Adipose tissue (tissue), 3 donors: Measurements from ENCODE around the gene GCG. TPM values are rescaled to one million over a fixed set of nuclear protein-coding genes. Genes with fewer than 3 reads are reported as not detected.

Source experiments
- H3K27ac ChIP-seq: one replicate; pipeline ENCODE4 v1.5.1; 2013; ENCODE audit warnings: low read depth, low read length
- WGBS, 3 donors: extraction: QIAGEN DNeasy Blood & Tissue Kit; methylation state at CpG; one replicate each; pipeline ENCODE4 v1.1.7; 2013; 5-methylcytosine and 5-hydroxymethylcytosine counted together
- polyA plus RNA-seq, 3 donors: library from polyadenylated mRNA; stranded (reverse); fragments of 200-250 nt; gene quantifications; one replicate each; pipeline ENCODE4 v1.2.3, GENCODE V29; 2013
- donor health status: healthy with polysubstance abuse.
- donor health status: Bipolar disorder and iron deficiency.
- donor health status: healthy.

The GCG gene
- polyA plus RNA-seq: 100 to 1,000 TPM in 1 of 3 donors, 1 to 10 TPM in 1, not detected in 1; 1.2 to 258 TPM

DNA sequence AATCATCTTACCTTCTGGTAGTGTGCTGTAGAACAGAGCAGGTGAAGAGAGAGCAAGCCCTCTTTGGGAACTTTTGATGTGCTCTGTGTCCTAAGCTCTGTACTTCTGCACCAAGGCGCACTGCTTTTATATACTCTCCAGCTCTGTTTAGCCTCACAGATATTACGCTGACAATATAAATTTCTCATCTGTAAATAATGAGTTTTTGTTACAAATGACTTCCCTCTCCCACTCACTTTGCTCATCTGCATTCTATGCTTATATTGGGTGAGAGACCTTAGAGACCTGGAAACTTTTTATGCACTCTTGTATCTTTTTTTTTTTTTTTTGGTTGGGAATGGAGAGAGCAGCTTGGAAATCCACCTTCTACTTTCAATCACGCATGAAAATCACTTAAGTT is at the start of gene GCG:
Gene GCG, minus strand, starts transcription at position 101 of the 400 bp plus-strand sequence. CDS start 3,069 bp downstream, outside the sequence.
- WGBS, 3 donors: 79 to 84% (median 83%) methylated on average over 3 of the region's 3 CpGs
- no peak within 1 kb of the TSS for H3K27ac ChIP-seq

DNA sequence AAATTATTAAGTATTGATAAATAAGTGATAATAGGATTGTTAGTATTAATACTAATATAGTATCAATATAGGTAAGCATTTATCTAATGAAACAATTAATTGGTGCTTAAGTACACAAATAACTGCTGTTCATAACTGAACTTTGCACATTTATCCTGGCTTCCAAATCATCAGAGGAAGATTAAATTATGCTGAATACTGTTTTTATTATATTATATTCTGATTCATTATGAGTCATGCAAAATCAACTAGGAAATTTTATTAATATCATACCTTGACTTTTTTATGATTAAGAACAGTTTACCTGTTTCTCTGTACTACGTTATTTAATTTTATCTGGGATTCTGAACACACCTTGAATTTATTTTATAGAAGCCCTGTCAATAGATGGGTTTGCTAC is 48.6 kb upstream of the GCG start:
- no peak overlapping the region for H3K27ac ChIP-seq
- 81 to 90% (median 87%) methylated on average over 1 of the region's 1 CpG for WGBS, 3 donors

DNA sequence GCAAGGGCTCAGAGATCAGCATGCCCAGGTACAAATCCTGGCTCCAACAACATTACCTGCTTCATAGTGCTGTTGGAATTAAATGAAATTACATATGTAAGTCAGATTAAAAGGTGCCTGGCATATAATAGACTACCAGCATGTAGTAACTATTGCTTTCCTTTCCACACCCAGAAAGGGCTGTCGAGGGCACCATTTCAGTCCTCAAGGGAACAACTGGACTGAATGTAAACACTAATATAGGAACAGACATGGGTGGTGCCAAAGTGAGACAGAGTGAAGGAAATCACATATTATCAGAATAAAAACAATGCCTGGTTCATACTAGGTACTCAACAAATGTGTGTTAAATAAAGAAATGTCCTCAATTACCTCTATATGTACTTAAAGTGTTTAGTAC is 47.9 kb upstream of the GCG start:
- H3K27ac ChIP-seq: no peak overlapping the region
- WGBS, 3 donors: 67 to 73% (median 70%) methylated on average over 1 of the region's 1 CpG

DNA sequence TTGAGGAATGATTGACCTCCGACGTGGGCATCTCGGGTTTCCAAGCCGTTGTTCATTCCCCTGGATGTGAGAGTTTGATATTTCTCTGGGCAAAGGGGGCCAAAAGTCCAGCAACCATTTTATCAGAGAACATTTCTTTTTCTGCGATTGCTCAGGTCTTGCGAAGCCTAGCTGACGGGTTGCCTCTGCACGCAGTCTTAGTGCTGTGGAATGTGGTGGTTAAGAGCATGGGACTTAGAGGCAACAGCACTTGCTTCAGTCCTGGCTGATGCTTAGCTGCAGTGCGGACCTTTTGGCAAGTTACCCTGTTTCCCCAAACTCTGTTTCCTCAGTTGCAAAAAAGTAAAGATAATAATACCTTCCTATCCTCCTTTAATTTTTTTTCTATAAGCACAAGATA is 46.2 kb upstream of the GCG start:
- 83 to 90% (median 90%) methylated on average over 9 of the region's 9 CpGs for WGBS, 3 donors
- no peak overlapping the region for H3K27ac ChIP-seq

DNA sequence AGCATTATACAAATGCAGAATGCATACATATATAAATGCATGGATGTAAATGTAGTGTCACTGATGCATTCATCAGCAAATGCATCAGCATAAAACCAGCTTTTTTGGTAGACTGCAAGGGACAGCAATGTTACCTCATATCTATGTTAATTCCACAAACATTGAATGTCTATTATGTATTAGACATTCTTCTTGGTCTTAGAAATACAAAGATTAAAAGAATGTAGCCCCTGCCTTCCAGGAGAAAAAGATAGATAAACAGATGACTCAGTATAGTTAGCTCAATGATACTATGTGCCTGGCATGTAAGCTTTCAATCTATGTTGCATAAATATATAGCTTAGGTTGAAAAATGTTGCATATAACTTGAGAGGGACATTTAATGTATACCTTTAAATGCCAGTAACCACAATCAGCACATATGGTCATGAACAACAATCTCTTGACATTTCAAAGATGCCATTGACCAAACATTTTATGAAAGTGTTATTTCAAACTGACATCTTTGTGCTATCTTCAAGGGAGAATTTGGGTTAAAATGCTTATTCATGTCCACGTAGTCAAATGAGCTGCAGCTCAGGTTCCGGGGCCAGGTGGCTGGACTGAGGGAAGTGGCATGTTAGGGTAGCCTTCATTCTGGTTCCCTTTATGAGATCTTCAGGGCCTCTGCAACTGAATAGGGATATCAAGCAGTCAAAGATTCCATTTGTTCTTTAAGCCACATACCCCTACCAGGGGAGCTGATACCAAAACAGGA is 45.2 kb upstream of the GCG start:
- H3K27ac ChIP-seq: no peak overlapping the region
- 90 to 94% (median 91%) methylated on average over 2 of the region's 2 CpGs for WGBS, 3 donors

DNA sequence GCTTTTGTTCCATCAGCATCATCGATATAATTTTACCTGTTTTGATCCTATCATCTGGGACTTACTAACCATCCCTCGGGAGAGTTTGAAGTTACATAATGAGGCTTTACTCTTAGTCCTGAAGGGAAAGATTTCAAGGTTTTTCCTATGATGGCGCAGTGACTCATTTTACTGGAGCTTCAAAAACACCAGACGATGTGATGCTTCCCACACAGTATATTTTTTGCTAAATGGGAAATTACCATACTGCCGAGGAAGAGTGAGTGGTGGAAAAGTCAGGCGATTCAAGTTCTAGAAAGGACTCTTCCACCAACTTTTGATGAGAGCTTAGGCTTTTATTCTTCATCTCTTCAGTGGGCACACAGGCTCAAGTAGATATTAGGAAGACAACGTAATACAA is 44.6 kb upstream of the GCG start:
- 91 to 93% (median 91%) methylated on average over 7 of the region's 7 CpGs for WGBS, 3 donors
- no peak overlapping the region for H3K27ac ChIP-seq

DNA sequence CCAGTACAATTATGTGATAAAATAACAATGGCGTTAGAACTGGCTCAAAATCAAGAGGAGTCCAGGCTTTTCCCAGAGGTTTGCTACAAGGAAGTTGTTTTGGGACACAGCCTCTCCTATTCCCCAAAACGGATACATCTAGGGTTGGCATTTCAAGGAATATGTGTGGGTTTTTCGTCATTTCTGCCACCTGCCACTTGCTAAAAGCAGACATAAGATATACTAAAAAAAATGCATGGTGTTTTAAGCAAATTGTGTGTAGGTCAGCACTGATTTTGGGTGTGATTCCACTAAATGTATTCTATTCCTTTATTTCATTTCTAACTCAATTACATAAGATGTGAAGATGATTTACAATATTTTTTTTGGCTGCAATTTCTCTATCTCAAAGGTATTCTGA is 36.4 kb upstream of the GCG start:
- no peak overlapping the region for H3K27ac ChIP-seq
- WGBS, 3 donors: 70 to 71% (median 71%) methylated on average over 3 of the region's 3 CpGs

DNA sequence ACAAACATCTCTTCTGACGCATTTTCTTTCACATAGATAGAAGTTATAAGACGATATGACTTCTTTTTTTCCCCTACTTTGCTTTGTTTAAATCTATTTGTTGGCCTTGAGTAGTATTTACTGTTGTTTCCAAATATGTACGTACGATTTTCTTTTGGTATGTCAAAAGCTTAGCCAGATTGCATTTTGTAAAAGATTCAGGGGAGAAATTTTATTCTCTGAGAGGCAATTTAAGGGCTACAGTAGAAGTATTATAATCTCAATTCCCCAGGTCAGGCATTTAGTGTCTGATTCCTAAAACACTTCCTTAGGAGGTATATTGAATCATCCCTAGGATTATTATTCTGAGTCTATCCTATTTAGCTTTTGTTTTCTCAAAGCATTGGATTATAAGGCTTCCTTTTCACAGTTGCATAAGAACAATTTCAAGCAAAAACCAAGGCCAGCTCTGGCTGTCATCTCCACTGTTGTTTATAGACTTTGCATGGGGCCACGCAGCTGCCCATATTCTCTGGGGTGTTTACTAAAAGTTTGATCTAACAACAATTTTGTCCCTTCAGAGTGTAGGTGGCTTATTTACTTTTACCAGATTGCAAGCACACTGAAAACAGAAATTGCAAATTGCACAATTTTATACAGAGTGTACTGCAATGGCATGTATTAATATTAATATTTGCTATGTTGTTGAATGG is 33.6 kb upstream of the GCG start:
- no peak overlapping the region for H3K27ac ChIP-seq
- 51 to 86% (median 77%) methylated on average over 5 of the region's 5 CpGs for WGBS, 3 donors

DNA sequence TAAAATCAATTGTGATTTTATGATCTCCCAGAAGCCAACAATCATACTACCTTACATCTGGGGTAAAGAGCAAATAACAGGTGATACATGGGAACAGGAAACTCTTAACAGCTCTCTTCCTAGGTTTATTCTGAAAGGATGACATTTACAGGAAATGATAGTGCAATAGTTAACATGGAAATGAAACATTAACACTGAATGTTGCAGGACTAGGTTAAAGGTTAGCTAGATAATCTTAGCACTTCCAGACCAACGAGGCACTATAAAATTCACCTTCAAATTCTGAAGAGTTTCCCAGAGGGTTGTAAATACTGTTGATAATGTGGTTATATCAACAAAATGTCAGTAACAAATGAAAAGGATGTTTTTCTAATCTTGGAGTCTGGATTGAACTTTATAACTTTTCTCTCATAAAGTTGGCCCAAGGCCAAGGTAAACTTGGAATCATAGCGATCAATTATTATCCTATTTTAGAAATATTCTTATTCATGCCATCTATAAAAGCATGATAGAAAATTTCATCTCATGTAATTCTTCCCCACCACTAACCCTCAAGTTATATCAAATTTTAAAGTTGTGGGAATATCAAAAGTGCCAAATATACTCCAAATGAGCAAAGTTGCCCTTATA is 32.9 kb upstream of the GCG start:
- WGBS, 3 donors: 27 to 57% (median 37%) methylated on average over 2 of the region's 2 CpGs
- no peak overlapping the region for H3K27ac ChIP-seq

DNA sequence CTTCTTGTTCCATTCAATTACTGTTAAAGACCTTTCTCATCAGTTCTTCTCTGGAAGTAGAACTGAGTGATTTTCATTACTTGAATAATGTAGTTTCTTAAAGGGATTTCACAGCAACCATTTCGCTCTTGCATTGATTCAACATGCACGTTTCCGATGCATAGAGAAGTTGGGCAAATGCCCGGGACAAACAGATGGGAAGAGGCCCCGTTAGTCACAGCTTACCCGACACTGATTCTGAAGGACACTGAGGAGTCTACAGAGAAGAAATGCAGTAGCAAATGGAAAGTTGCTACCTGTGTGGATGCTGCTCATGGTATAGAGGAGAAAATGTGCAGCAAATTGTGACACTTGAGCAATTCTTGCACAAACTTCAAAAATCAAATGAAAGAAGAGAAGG is 32.3 kb upstream of the GCG start:
- no peak overlapping the region for H3K27ac ChIP-seq
- 81 to 92% (median 88%) methylated on average over 6 of the region's 6 CpGs for WGBS, 3 donors

DNA sequence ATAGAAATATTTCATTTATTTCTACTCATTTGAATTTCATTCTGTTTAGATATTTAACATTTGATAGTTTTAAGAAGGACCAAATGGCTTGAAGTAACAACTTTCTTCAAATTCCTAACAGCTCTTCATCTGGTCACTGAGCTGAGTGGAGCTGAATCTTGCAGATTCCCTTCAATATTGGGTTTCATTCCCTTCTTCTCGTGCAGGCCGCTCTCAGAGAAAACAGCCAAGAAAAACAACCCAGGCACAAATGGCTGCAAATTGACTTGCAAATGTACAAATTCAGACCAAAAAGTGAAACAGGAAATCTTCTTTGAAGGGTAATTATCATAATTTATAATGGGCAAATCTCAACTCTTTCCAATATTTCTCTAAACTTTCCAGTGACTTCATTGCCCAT is 30.3 kb upstream of the GCG start:
- WGBS, 3 donors: 89 to 95% (median 89%) methylated on average over 2 of the region's 2 CpGs
- H3K27ac ChIP-seq: no peak overlapping the region

DNA sequence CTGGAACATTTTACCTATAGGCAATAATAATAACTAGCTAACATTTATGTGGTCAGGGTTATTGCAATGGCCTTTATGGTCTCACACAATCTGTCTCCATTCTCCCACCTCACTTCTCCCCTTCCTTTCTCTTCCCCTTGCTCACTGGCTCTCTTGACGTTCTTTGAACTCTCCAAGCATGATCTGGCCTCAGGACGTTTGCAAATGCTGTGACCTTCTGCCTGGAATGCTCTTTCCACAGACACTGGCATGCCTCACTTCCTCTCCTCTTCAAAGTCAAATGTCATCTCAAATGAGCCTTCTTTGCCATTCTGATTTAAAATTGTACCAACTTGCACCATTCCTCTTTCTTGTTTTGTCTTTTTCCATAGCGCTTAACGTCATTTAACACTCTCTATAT is 25.3 kb upstream of the GCG start:
- no peak overlapping the region for H3K27ac ChIP-seq
- WGBS, 3 donors: 62 to 78% (median 76%) methylated on average over 4 of the region's 4 CpGs

DNA sequence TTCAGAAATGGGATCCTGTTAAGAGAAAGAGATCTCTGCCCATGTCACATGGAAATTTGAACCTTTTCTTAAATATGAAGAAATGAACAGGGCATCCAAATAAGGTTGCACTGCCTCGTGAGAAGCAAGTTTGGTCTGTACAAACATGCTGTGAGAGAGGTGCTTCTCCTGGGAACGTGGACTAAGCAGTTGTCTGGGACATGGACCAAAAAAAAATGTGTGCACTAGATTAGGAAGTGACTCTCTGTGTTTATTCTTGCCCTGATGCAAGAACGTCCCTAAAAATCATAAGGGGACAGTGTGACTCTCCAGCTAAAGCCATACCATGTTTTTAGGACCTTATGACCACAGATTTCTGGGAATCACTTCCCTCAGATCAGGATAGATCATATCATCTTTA is 23.7 kb upstream of the GCG start:
- 22 to 38% (median 27%) methylated on average over 3 of the region's 3 CpGs for WGBS, 3 donors
- no peak overlapping the region for H3K27ac ChIP-seq

DNA sequence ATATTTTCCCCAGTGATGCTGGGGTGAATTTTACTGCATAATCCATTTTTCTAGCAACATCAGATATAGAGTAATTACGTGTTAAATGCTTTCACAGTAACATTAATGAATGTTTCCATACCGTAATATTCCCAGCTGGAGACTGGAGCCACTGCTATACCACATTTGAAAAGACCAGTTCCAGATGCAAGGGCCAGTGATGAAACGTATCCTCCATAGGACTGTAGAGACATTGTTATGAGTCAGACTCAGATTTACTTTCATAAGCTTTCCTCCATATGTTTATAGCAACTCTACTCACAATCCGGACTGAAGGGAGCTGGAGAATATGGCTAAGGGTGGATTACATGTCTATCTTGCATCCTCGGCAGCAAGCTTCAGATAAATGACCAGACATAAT is 22.7 kb upstream of the GCG start:
- no peak overlapping the region for H3K27ac ChIP-seq
- 84 to 92% (median 88%) methylated on average over 5 of the region's 5 CpGs for WGBS, 3 donors

DNA sequence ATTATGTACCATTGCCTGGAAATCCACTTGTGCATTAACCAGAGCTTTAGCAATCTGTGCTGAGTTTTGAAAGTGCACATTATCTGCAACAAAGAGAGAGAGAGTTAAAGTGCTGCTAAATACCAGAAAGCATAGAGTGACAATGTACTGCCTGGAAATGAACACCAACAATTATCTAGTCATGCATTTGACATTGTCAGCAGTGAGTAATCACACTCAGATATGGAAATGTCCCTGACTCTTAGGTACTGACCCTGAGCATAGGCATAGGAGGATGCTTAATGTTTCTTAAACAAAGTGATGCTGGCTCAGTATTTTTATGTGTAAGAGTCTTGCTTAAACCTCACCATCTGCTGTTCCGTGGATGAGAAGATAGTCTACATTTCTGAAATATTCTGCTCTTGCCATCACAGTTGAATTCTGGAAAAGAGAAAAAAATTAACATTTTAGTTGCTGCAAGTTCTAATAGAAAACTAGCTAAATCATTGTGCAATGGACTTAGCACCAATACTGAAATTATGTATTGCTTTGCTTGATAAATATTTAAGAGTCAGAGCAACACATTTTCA is 20.8 kb upstream of the GCG start:
- 75 to 97% (median 79%) methylated on average over 1 of the region's 1 CpG for WGBS, 3 donors
- no peak overlapping the region for H3K27ac ChIP-seq

DNA sequence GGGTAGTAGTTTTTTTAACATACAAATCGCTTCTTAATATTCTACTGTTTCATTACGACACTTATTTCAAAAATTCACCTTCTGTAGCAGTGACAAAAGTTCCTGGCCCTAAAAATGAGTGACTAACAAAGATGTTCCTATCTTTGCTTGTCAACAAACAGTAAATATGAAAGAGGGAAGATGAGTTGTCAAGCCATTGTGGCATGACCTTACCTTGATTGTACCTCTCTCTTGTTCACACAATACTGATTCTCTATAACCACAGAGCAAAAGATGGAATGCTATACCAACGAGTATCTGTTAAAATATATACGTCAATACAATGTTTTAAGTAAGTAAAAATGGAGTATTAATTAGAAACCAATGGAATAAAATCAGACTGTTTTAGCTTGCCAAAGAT is 14.7 kb upstream of the GCG start:
- H3K27ac ChIP-seq: no peak overlapping the region

DNA sequence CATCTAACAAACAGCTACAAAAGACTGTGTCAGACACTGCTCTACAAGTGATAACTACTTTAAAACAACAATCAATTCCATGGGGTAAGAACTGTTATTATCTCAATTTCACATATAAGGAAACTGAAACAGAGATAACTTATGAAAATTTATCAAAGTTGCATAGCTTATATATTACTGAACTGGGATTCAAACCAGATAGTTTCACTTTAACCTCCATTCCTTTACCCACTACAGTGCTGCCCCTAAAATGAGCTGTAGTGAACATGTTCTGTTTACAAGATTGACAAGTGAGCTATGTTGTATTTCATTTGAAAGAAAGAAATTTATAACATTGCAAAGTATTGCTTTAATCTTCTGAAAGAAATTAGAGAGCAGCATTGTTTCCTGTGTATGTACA is 14.1 kb upstream of the GCG start:
- H3K27ac ChIP-seq: no peak overlapping the region

More for the DNA sequence above, 14.7 kb upstream of the GCG start:
- 80 to 98% (median 94%) methylated on average over 4 of the region's 4 CpGs for WGBS, 3 donors

DNA sequence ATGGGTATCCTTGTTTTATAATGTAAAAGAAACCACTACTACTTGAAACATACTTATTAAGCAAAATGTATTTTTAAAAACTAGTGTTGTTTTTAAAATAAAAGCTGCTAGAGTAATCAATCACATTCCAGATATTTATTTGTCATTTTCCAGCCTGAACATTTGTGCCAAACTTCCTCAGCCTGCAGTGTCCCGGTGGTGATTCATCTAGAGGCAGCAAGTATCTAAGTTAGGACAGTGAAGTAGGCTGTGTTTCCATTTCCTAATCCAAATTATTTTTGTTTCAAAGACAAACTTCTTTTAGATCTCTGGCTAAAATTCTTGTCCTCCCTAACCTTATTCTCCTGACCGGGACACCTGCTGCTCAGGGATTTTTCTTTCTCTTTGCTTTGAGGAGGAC is 12.8 kb upstream of the GCG start:
- 54 to 76% (median 58%) methylated on average over 2 of the region's 2 CpGs for WGBS, 3 donors
- no peak overlapping the region for H3K27ac ChIP-seq

DNA sequence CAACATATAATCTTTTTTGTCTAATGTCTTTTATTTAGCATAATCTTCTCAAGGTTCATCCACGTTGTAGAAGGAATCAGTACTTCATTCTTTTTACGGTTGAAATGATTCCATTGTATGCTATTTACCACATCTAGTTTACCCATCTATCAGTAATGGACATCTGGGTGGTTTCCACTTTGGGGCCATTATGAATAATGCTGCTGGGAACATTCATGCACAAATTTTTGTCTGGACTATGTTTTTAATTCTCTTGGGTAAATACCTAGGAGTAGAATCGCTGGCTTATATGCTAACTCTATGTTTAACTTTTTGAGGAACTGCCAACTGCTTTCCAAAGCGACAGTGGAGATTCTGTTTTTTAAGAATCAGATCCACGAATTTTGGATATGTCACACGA is 7.4 kb upstream of the GCG start:
- 76 to 86% (median 86%) methylated on average over 6 of the region's 6 CpGs for WGBS, 3 donors

More for the DNA sequence above, 7.4 kb upstream of the GCG start:
- no peak overlapping the region for H3K27ac ChIP-seq
